Smooth muscle cell (in vitro differentiated cells): ENCODE measurements around the gene PAF1. TPM values are rescaled to one million over a fixed set of nuclear protein-coding genes. Genes with fewer than 3 reads are reported as not detected.

Experiments
- DNase-seq: peaks from one replicate; lab custom pipeline; 2025; ENCODE audit not compliant: unreplicated experiment; lab: John Stamatoyannopoulos, UW
- H2AFZ ChIP-seq: fragments of 200-600 bp; sonication (generic); 2 replicates; pipeline ENCODE4 v1.6.0; 2016; ENCODE audit warnings: antibody characterized with exemption, low read depth, mild to moderate bottlenecking
- H3F3A ChIP-seq: fragments of 200-600 bp; sonication (generic); 2 replicates; pipeline ENCODE4 v1.6.0; 2017; ENCODE audit warnings: antibody characterized with exemption, low read depth
- H3K27ac ChIP-seq: fragments of 200-600 bp; sonication (generic); 2 replicates; pipeline ENCODE4 v1.5.1; 2016; ENCODE audit warnings: low read depth, mild to moderate bottlenecking
- H3K27me3 ChIP-seq: fragments of 200-600 bp; sonication (generic); 2 replicates; pipeline ENCODE4 v1.6.1; 2016; ENCODE audit warnings: low read depth, mild to moderate bottlenecking
- H3K36me3 ChIP-seq: fragments of 200-600 bp; sonication (generic); 2 replicates; pipeline ENCODE4 v1.5.1; 2016; ENCODE audit warnings: low read depth
- H3K4me1 ChIP-seq: fragments of 200-600 bp; sonication (generic); 2 replicates; pipeline ENCODE4 v1.5.1; 2016; ENCODE audit warnings: low read depth
- H3K4me2 ChIP-seq: fragments of 200-600 bp; sonication (generic); 2 replicates; pipeline ENCODE4 v1.6.0; 2016; ENCODE audit warnings: mild to moderate bottlenecking
- H3K4me3 ChIP-seq: fragments of 200-600 bp; sonication (generic); 2 replicates; pipeline ENCODE4 v1.5.1; 2016; ENCODE audit warnings: mild to moderate bottlenecking
- H3K79me2 ChIP-seq: fragments of 200-600 bp; sonication (generic); 2 replicates; pipeline ENCODE4 v1.6.0; 2016; ENCODE audit warnings: low read depth, mild to moderate bottlenecking
- H3K9ac ChIP-seq: fragments of 200-600 bp; sonication (generic); 2 replicates; pipeline ENCODE4 v1.6.0; 2016; ENCODE audit warnings: low read depth
- H3K9me3 ChIP-seq: fragments of 200-600 bp; sonication (generic); replicated peaks from 2 replicates; pipeline ENCODE4 v1.5.1; 2016; ENCODE audit warnings: low read depth
- H4K20me1 ChIP-seq: fragments of 200-600 bp; sonication (generic); 2 replicates; pipeline ENCODE4 v1.6.0; 2016; ENCODE audit warnings: low read depth
- CTCF ChIP-seq: fragments of 200-600 bp; sonication (generic); IDR thresholded peaks from 2 replicates; pipeline ENCODE4 v1.5.1; 2017; ENCODE audit warnings: borderline replicate concordance, mild to moderate bottlenecking, antibody characterized with exemption; ENCODE audit not compliant: insufficient read depth, poor library complexity, severe bottlenecking
- WGBS: methylation state at CpG from one replicate; pipeline ENCODE4 v1.1.7; 2016; ENCODE audit warnings: low lambda C conversion rate; 5-methylcytosine and 5-hydroxymethylcytosine counted together
- polyA plus RNA-seq: library from polyadenylated mRNA; unstranded; fragments of >200 nt; fragmentation: Nextera tagmentation; extraction: Ambion mirVana; gene quantifications from 2 replicates; pipeline ENCODE4 v1.2.1, GENCODE V29; 2016
- total RNA-seq: library from RNA; depleted of rRNA; stranded (reverse); fragments of >200 nt; gene quantifications from 2 replicates; pipeline ENCODE4 v1.2.3, GENCODE V29; 2014

PAF1 gene
- total and polyA plus RNA-seq, 2 experiments from 2014 or later, result 27.8 to 42.7 TPM

GRCh38 chr19:39413911-39414608 is 23.2 kb upstream of the PAF1 start:
- Histone ChIP-seq H2AFZ (no peak overlapping the region), H4K20me1 (peaks cover 26% of the 10 kb centered on the region), H3K9ac (peak overlapping the region; percentile 75), H3K9me3 (no peaks in the 10 kb centered on the region), H3K27ac (peak overlapping the region; percentile 81), H3K4me1 (peaks cover 17% of the 10 kb centered on the region), H3K4me2 (peak overlapping the region; percentile 83), H3K27me3 (no peaks in the 10 kb centered on the region), H3K36me3 (no peaks in the 10 kb centered on the region), H3K4me3 (peak overlapping the region; percentile 80), H3F3A (peaks cover 7% of the 10 kb centered on the region), H3K79me2 (peaks cover 51% of the 10 kb centered on the region)
- no peak for DNase-seq
- WGBS, result 17% methylated on average over 18 of the region's 18 CpGs
- no peak for TF ChIP-seq CTCF

DNA sequence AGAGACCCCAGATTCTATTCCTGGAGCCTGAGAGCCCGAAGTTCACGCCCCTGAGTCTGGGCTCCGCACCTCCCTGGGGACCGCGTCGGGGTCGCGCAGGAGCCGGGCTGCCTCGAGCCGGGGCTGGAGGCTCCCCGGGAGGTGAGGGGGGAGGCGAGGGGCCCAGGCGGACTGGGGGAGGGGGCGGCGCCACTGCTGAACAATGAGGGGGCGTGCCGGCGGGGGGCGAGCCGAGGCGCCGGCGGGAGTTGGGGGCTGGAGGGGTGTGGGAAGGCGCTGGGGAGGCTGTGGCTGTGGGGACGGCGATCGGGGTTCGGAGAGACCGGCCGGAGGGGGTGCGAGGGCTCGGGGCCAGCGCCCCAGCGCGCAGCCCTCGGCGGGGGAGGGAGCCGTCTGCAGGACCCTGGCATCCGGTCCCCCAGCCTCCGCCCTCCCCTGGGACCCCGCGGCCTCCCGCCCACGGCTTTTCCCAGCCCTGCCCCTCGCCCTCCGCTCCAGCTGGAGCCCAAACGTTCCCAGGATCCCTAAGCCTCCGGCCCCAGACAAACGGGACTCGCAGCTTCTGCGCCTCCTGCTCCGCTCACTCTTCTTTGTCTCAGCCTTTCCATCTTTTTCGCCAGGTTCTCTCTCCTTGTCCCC is 22.5 kb upstream of the PAF1 start:
- Histone ChIP-seq H3K79me2 (peaks cover 51% of the 10 kb centered on the region), H3K4me2 (peak overlapping the region; percentile 83), H3K9ac (peak overlapping the region; percentile 75), H3F3A (peaks cover 13% of the 10 kb centered on the region), H3K4me1 (peaks cover 20% of the 10 kb centered on the region), H3K27ac (peak overlapping the region; percentile 81), H3K9me3 (no peaks in the 10 kb centered on the region), H2AFZ (peak overlapping the region; percentile 33), H3K27me3 (no peaks in the 10 kb centered on the region), H3K4me3 (peak overlapping the region; percentile 80), H4K20me1 (peaks cover 33% of the 10 kb centered on the region), H3K36me3 (no peaks in the 10 kb centered on the region)
- DNase-seq, result peak; percentile 66
- no peak for TF ChIP-seq CTCF
- WGBS, result under 1% methylated on average over 26 of the region's 54 CpGs

GRCh38 chr19:39412867-39413271 is 22.0 kb upstream of the PAF1 start:
- Histone ChIP-seq H3K79me2 (peaks cover 56% of the 10 kb centered on the region), H3K9me3 (no peaks in the 10 kb centered on the region), H3F3A (peaks cover 15% of the 10 kb centered on the region), H2AFZ (peak overlapping the region; percentile 33), H3K4me1 (peaks cover 20% of the 10 kb centered on the region), H3K4me3 (peak overlapping the region; percentile 80), H3K27me3 (no peaks in the 10 kb centered on the region), H3K4me2 (peak overlapping the region; percentile 83), H3K27ac (peak overlapping the region; percentile 81), H3K9ac (peak overlapping the region; percentile 75), H4K20me1 (peaks cover 38% of the 10 kb centered on the region), H3K36me3 (no peaks in the 10 kb centered on the region)
- TF ChIP-seq CTCF, result no peak
- WGBS, result 0% methylated on average over 23 of the region's 24 CpGs
- no peak for DNase-seq
